ENCODE measurements around the gene ZNF280D.
"Not testable (repeated sequence)": the region's sequence is repeated elsewhere in the genome, so short reads cannot be mapped to it uniquely, and the experiment has no call there.

ZNF280D gene

GRCh38 chr15:56716334-56716733 lies 17.0 kb downstream of the ZNF280D start:
- no peak overlapping the region for H3K4me3 ChIP-seq (ENCODE audit: low read length in 2 of 2)
- H3K36me3 ChIP-seq (replicated peaks in 1 of 2; ENCODE audit: control insufficient read depth in 2 of 2, insufficient read depth in 2 of 2, low read length in 2 of 2): no peaks in the 10 kb centered on the region
- no peak overlapping the region for H2BK120ac ChIP-seq (ENCODE audit: low read depth, low read length)
- DNase-seq (ENCODE audit: low spot score): no peak
- no peak overlapping the region for H2BK5ac ChIP-seq (ENCODE audit: low read length)
- H3K27me3 ChIP-seq (ENCODE audit: control insufficient read depth in 3 of 3, insufficient read depth in 3 of 3, low read depth in 1 of 3, low read length in 3 of 3): no peaks in the 10 kb centered on the region
- no peaks in the 10 kb centered on the region for H3K79me1 ChIP-seq (ENCODE audit: low read depth, low read length)
- no peak overlapping the region for H3K14ac ChIP-seq (ENCODE audit: low read length)
- H3K18ac ChIP-seq (ENCODE audit: low read length): no peak overlapping the region
- H2BK15ac ChIP-seq (ENCODE audit: low read length): no peak overlapping the region
- H4K91ac ChIP-seq (ENCODE audit: low read depth, low read length, poor library complexity): no peak overlapping the region
- H3K4me1 ChIP-seq (ENCODE audit: control insufficient read depth in 2 of 2, insufficient read depth in 1 of 2, low read depth in 1 of 2, low read length in 2 of 2): peaks cover 0 to 2% of the 10 kb centered on the region in 2 donors
- no peak overlapping the region for H3K23ac ChIP-seq (ENCODE audit: low read depth, low read length, poor library complexity)
- H3K4me2 ChIP-seq (ENCODE audit: insufficient read depth, low read length, poor library complexity, severe bottlenecking): no peak overlapping the region
- no peak overlapping the region for H4K8ac ChIP-seq (ENCODE audit: low read depth, low read length)
- no peaks in the 10 kb centered on the region for H3K9me3 ChIP-seq (replicated peaks in 1 of 2; ENCODE audit: control insufficient read depth in 2 of 2, insufficient read depth in 1 of 2, low read depth in 1 of 2, low read length in 2 of 2)
- H2AK5ac ChIP-seq (ENCODE audit: low read depth, low read length): no peak overlapping the region
- H2BK12ac ChIP-seq (ENCODE audit: low read length): no peak overlapping the region
- no peak overlapping the region for H3K9ac ChIP-seq (ENCODE audit: low read depth, low read length, poor library complexity)
- no peak overlapping the region for H3K27ac ChIP-seq (replicated peaks; ENCODE audit: low read length)
- H3K4ac ChIP-seq (ENCODE audit: low read length): no peak overlapping the region
- no peak overlapping the region for H2AFZ ChIP-seq (ENCODE audit: low read length)

- Histone ChIP-seq H3K9ac (ENCODE audit: low read depth, low read length, poor library complexity) (no peak overlapping the region), H3K4me3 (ENCODE audit: low read length in 2 of 2) (no peak overlapping the region), H2AK5ac (ENCODE audit: low read depth, low read length) (no peak overlapping the region), H3K18ac (ENCODE audit: low read length) (no peak overlapping the region), H3K4me1 (ENCODE audit: control insufficient read depth in 2 of 2, insufficient read depth in 1 of 2, low read depth in 1 of 2, low read length in 2 of 2) (peaks cover 0 to 2% of the 10 kb centered on the region in 2 donors), H2BK15ac (ENCODE audit: low read length) (no peak overlapping the region), H3K27ac (replicated peaks; ENCODE audit: low read length) (no peak overlapping the region), H2BK12ac (ENCODE audit: low read length) (no peak overlapping the region), H4K8ac (ENCODE audit: low read depth, low read length) (no peak overlapping the region), H2AFZ (ENCODE audit: low read length) (no peak overlapping the region), H3K4me2 (ENCODE audit: insufficient read depth, low read length, poor library complexity, severe bottlenecking) (no peak overlapping the region), H3K14ac (ENCODE audit: low read length) (no peak overlapping the region), H3K9me3 (replicated peaks in 1 of 2; ENCODE audit: control insufficient read depth in 2 of 2, insufficient read depth in 1 of 2, low read depth in 1 of 2, low read length in 2 of 2) (no peaks in the 10 kb centered on the region), H4K91ac (ENCODE audit: low read depth, low read length, poor library complexity) (no peak overlapping the region), H3K27me3 (ENCODE audit: control insufficient read depth in 3 of 3, insufficient read depth in 3 of 3, low read depth in 1 of 3, low read length in 3 of 3) (no peaks in the 10 kb centered on the region), H2BK5ac (ENCODE audit: low read length) (no peak overlapping the region), H3K79me1 (ENCODE audit: low read depth, low read length) (no peaks in the 10 kb centered on the region), H3K4ac (ENCODE audit: low read length) (no peak overlapping the region), H3K23ac (ENCODE audit: low read depth, low read length, poor library complexity) (no peak overlapping the region), H3K36me3 (replicated peaks in 1 of 2; ENCODE audit: control insufficient read depth in 2 of 2, insufficient read depth in 2 of 2, low read length in 2 of 2) (no peaks in the 10 kb centered on the region), H2BK120ac (ENCODE audit: low read depth, low read length) (no peak overlapping the region)
- no peak for DNase-seq (ENCODE audit: low spot score)
These were observed 18.1 kb downstream of the ZNF280D start for GRCh38 chr15:56715220-56715619.

GRCh38 chr15:56709502-56709901 lies 23.8 kb downstream of the ZNF280D start:
- H3K14ac ChIP-seq (ENCODE audit: low read length); H4K91ac ChIP-seq (ENCODE audit: low read depth, low read length, poor library complexity); H3K27me3 ChIP-seq (ENCODE audit: control insufficient read depth in 3 of 3, insufficient read depth in 3 of 3, low read depth in 1 of 3, low read length in 3 of 3); H3K27ac ChIP-seq (replicated peaks; ENCODE audit: low read length); H2AK5ac ChIP-seq (ENCODE audit: low read depth, low read length); H2BK15ac ChIP-seq (ENCODE audit: low read length); H3K9me3 ChIP-seq (replicated peaks in 1 of 2; ENCODE audit: control insufficient read depth in 2 of 2, insufficient read depth in 1 of 2, low read depth in 1 of 2, low read length in 2 of 2); H2BK5ac ChIP-seq (ENCODE audit: low read length); H2BK12ac ChIP-seq (ENCODE audit: low read length); H3K4ac ChIP-seq (ENCODE audit: low read length); H3K36me3 ChIP-seq (replicated peaks in 1 of 2; ENCODE audit: control insufficient read depth in 2 of 2, insufficient read depth in 2 of 2, low read length in 2 of 2); H3K9ac ChIP-seq (ENCODE audit: low read depth, low read length, poor library complexity); H3K18ac ChIP-seq (ENCODE audit: low read length); H3K4me3 ChIP-seq (ENCODE audit: low read length in 2 of 2); H3K4me2 ChIP-seq (ENCODE audit: insufficient read depth, low read length, poor library complexity, severe bottlenecking); H3K23ac ChIP-seq (ENCODE audit: low read depth, low read length, poor library complexity); H2AFZ ChIP-seq (ENCODE audit: low read length); DNase-seq (ENCODE audit: low spot score); H3K79me1 ChIP-seq (ENCODE audit: low read depth, low read length); H4K8ac ChIP-seq (ENCODE audit: low read depth, low read length); H3K4me1 ChIP-seq (ENCODE audit: control insufficient read depth in 2 of 2, insufficient read depth in 1 of 2, low read depth in 1 of 2, low read length in 2 of 2); H2BK120ac ChIP-seq (ENCODE audit: low read depth, low read length): not testable (repeated sequence)
- WGBS, 2 donors (ENCODE audit: extremely low coverage in 2 of 2, insufficient read length in 2 of 2, insufficient replicate concordance in 1 of 2): no CpG with 5 or more reads among the region's 5 CpGs

GRCh38 chr15:56699743-56700142 lies 33.6 kb downstream of the ZNF280D start:
- no peak overlapping the region for H3K9ac ChIP-seq (ENCODE audit: low read depth, low read length, poor library complexity)
- no peak overlapping the region for H3K14ac ChIP-seq (ENCODE audit: low read length)
- H3K18ac ChIP-seq (ENCODE audit: low read length): no peak overlapping the region
- H3K4me1 ChIP-seq (ENCODE audit: control insufficient read depth in 2 of 2, insufficient read depth in 1 of 2, low read depth in 1 of 2, low read length in 2 of 2): no peaks in the 10 kb centered on the region
- H3K36me3 ChIP-seq (replicated peaks in 1 of 2; ENCODE audit: control insufficient read depth in 2 of 2, insufficient read depth in 2 of 2, low read length in 2 of 2): peaks cover 0 to 3% of the 10 kb centered on the region in 2 donors
- H3K4me2 ChIP-seq (ENCODE audit: insufficient read depth, low read length, poor library complexity, severe bottlenecking): no peak overlapping the region
- no peak overlapping the region for H3K4ac ChIP-seq (ENCODE audit: low read length)
- H2BK12ac ChIP-seq (ENCODE audit: low read length): no peak overlapping the region
- no peak overlapping the region for H2AFZ ChIP-seq (ENCODE audit: low read length)
- no peak overlapping the region for H2BK5ac ChIP-seq (ENCODE audit: low read length)
- H2BK15ac ChIP-seq (ENCODE audit: low read length): no peak overlapping the region
- no peak overlapping the region for H3K27ac ChIP-seq (replicated peaks; ENCODE audit: low read length)
- H2AK5ac ChIP-seq (ENCODE audit: low read depth, low read length): no peak overlapping the region
- no peak overlapping the region for H2BK120ac ChIP-seq (ENCODE audit: low read depth, low read length)
- no peaks in the 10 kb centered on the region for H3K79me1 ChIP-seq (ENCODE audit: low read depth, low read length)
- no CpG with 5 or more reads among the region's 1 CpG for WGBS, 2 donors (ENCODE audit: extremely low coverage in 2 of 2, insufficient read length in 2 of 2, insufficient replicate concordance in 1 of 2)
- no peaks in the 10 kb centered on the region for H3K27me3 ChIP-seq (ENCODE audit: control insufficient read depth in 3 of 3, insufficient read depth in 3 of 3, low read depth in 1 of 3, low read length in 3 of 3)
- H3K4me3 ChIP-seq (ENCODE audit: low read length in 2 of 2): no peak overlapping the region
- no peak overlapping the region for H3K23ac ChIP-seq (ENCODE audit: low read depth, low read length, poor library complexity)
- H4K91ac ChIP-seq (ENCODE audit: low read depth, low read length, poor library complexity): no peak overlapping the region
- no peaks in the 10 kb centered on the region for H3K9me3 ChIP-seq (replicated peaks in 1 of 2; ENCODE audit: control insufficient read depth in 2 of 2, insufficient read depth in 1 of 2, low read depth in 1 of 2, low read length in 2 of 2)
- H4K8ac ChIP-seq (ENCODE audit: low read depth, low read length): no peak overlapping the region
- DNase-seq (ENCODE audit: low spot score): no peak
